ENCODE data around the gene DBP. TPM values are rescaled to one million over a fixed set of nuclear protein-coding genes. Genes with fewer than 3 reads are reported as not detected.
"Not testable (repeated sequence)": the region's sequence is repeated elsewhere in the genome, so short reads cannot be mapped to it uniquely, and the experiment has no call there.

The DBP gene
- 22.8 TPM for total RNA-seq
- long read RNA-seq, transcript DBP-201 (4 exons, 2,229 nt) = major isoform, 35 of 45 reads
- long read RNA-seq, partial matches to known transcripts = 4 of 45 reads
- long read RNA-seq, other reads (novel, unspliced or antisense) = 3 of 45 reads

- ATAC-seq (peak; percentile 10), DNase-seq (peak; percentile 78)
- intact Hi-C loops (cut with micrococcal nuclease) = no loop called here
Observed at GRCh38 chr19:48636859-48637448, at the start of gene DBP. TSS of gene DBP (minus strand) at chr19:48637379. CDS start at chr19:48636994, 385 bp downstream.

- ATAC-seq; DNase-seq; intact Hi-C loops (cut with micrococcal nuclease): not testable (repeated sequence)
Observed at GRCh38 chr19:48686637-48687036, 49.5 kb upstream of the DBP start.

GRCh38 chr19:48686088-48686487 is 48.9 kb upstream of the DBP start:
- intact Hi-C loops (cut with micrococcal nuclease) = no loop called here
- DNase-seq (no peak), ATAC-seq (no peak)

GRCh38 chr19:48685583-48685982 is 48.4 kb upstream of the DBP start:
- intact Hi-C loops (cut with micrococcal nuclease) = no loop called here
- no peak for ATAC-seq
- DNase-seq = no peak

- DNase-seq = peak; percentile 80
- intact Hi-C loops (cut with micrococcal nuclease) = no loop called here
- ATAC-seq = peak; percentile 83
Observed at GRCh38 chr19:48683349-48683748, 46.2 kb upstream of the DBP start.

- no peak for ATAC-seq
- intact Hi-C loops (cut with micrococcal nuclease) = no loop called here
Observed at GRCh38 chr19:48681127-48681470, 43.9 kb upstream of the DBP start.

GRCh38 chr19:48680436-48681126 is 43.4 kb upstream of the DBP start:
- DNase-seq = no peak
- no peak for ATAC-seq
- intact Hi-C loops (cut with micrococcal nuclease) = no loop called here

More at GRCh38 chr19:48681127-48681470, 43.9 kb upstream of the DBP start:
- DNase-seq = no peak

GRCh38 chr19:48680006-48680405 is 42.8 kb upstream of the DBP start:
- DNase-seq; intact Hi-C loops (cut with micrococcal nuclease); ATAC-seq: not testable (repeated sequence)

GRCh38 chr19:48678201-48678600 is 41.0 kb upstream of the DBP start:
- no peak for DNase-seq
- intact Hi-C loops (cut with micrococcal nuclease) = no loop called here
- ATAC-seq = no peak

GRCh38 chr19:48676887-48677286 is 39.7 kb upstream of the DBP start:
- ATAC-seq = no peak
- no peak for DNase-seq
- intact Hi-C loops (cut with micrococcal nuclease) = no loop called here

- intact Hi-C loops (cut with micrococcal nuclease) = no loop called here
- no peak for ATAC-seq
- no peak for DNase-seq
Observed at GRCh38 chr19:48676487-48676886, 39.3 kb upstream of the DBP start.

- intact Hi-C loops (cut with micrococcal nuclease) = no loop called here
- DNase-seq = peak; percentile 84
- peak; percentile 87 for ATAC-seq
Observed at GRCh38 chr19:48674921-48675824, 38.0 kb upstream of the DBP start.

- no peak for ATAC-seq
- intact Hi-C loops (cut with micrococcal nuclease) = no loop called here
- DNase-seq = no peak
Observed at GRCh38 chr19:48674216-48674809, 37.1 kb upstream of the DBP start.

- intact Hi-C loops (cut with micrococcal nuclease) = no loop called here
- no peak for DNase-seq
- ATAC-seq = no peak
Observed at GRCh38 chr19:48673436-48674100, 36.4 kb upstream of the DBP start.

GRCh38 chr19:48672994-48673393 is 35.8 kb upstream of the DBP start, which contains the start of gene NTN5:
TSS of gene NTN5 (minus strand) at chr19:48673017. CDS start at chr19:48670986, 2,031 bp downstream.
- intact Hi-C loops (cut with micrococcal nuclease) = no loop called here
- ATAC-seq = no peak
- no peak for DNase-seq

- no peak for ATAC-seq
- intact Hi-C loops (cut with micrococcal nuclease) = no loop called here
- no peak for DNase-seq
Observed at GRCh38 chr19:48671446-48671995, 34.3 kb upstream of the DBP start.

GRCh38 chr19:48670699-48671445 is 33.7 kb upstream of the DBP start:
- DNase-seq = no peak
- intact Hi-C loops (cut with micrococcal nuclease) = no loop called here
- no peak for ATAC-seq

All from left ventricle myocardium superior (tissue), 1 donor.